C4-2B (cell line): ENCODE data around the gene TGM2.

Experiments used
- ZFX ChIP-seq: fragments of 450-650 bp; IDR thresholded peaks from 2 replicates; pipeline ENCODE4 v1.6.1; 2017
- TF ChIP-seq, protein P1 (sequence below): fragments of 450-650 bp; conservative IDR thresholded peaks from 2 replicates; pipeline ENCODE4 v1.5.1; 2017; ENCODE audit warnings: mild to moderate bottlenecking

DNA sequence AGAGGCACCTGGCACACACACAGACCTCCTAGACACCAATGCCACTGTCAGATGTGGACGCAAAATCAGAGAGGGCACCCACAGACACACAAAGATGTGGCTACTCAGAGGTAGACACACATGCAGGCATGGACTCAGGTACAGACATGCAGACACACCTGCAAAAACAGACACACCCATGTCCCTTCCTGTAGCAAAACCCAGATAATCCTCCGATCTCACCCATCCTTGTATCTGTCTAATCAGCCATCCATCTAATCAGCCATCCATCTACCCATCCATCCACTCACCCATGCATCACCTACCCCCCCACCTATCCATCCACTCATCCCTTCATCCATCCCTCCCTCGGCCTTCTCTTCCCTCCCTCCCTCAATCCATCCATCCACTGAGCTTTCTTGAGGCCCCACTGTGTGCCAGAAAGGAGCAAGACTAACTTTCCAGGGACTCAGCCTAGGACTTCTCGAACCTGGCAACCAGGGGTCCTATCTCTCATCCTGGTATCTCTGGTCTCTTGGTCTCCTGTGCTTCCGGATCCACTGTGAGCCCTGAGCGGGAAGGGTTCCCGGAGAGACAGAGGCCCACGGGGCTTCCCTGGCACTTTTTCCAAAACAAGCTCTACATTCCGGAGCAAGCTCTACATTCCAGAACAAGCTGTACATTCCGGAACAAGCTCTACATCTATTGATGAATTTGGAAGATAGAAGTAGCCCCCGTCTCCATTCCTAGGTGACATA lies 1.1 kb upstream of the TGM2 start:
- TF ChIP-seq, protein P1, sequence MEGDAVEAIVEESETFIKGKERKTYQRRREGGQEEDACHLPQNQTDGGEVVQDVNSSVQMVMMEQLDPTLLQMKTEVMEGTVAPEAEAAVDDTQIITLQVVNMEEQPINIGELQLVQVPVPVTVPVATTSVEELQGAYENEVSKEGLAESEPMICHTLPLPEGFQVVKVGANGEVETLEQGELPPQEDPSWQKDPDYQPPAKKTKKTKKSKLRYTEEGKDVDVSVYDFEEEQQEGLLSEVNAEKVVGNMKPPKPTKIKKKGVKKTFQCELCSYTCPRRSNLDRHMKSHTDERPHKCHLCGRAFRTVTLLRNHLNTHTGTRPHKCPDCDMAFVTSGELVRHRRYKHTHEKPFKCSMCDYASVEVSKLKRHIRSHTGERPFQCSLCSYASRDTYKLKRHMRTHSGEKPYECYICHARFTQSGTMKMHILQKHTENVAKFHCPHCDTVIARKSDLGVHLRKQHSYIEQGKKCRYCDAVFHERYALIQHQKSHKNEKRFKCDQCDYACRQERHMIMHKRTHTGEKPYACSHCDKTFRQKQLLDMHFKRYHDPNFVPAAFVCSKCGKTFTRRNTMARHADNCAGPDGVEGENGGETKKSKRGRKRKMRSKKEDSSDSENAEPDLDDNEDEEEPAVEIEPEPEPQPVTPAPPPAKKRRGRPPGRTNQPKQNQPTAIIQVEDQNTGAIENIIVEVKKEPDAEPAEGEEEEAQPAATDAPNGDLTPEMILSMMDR: no peak
- no peak for TF ChIP-seq ZFX
